HL-60/S4 treated with retinoic acid at 250 ng/mL for 4 days and 3 days (cell line): ENCODE data around the gene TGFBRAP1.

ENCODE experiments used
- in situ Hi-C: fragments of 300-500 bp; cut with MboI; formaldehyde crosslinking; loops from 2 replicates; pipeline ENCODE4 v1.7.0; 2022; ENCODE audit warnings: low sequenced_read_pairs

TGFBRAP1 gene

DNA sequence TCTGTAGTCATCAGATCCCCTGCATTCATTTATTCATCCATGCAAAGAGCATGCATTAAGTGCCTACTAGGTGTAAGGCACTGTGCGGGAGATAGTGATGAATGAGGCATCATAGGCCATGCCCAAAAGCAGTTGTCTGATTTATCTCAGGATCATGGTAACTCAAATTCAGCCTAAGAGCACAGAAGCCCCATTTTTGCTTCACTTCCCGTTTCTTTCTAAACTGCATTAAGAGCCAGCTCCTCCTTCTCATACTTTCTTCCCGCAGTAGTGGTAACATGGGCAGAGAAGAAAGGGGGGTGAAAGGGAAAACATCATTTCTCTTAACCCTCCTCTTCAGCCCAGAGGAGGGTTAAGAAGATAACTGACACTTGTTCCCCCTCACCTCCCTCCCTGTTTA lies 85.1 kb downstream of the TGFBRAP1 start:
- in situ Hi-C loops, result no loop called here

DNA sequence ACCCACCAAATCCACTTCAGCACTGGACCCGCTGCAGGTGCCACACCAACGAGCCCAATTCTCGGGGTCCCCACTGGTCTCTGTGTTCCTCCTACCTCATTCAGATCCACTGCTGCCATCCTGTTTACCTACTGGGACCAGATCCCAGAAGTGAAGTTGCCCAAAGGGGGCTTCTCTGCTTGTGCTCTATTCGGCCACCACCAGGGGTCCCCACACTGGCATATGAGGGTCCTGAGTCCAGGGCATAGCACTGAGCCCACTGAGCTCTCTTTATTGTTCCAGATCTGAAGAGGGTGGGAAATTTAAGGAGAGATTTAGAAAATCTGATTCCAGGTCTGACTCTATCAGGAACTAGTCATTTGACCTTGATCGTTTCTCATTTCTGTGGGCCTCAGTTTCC lies 85.6 kb downstream of the TGFBRAP1 start:
- in situ Hi-C loops, result no loop called here

DNA sequence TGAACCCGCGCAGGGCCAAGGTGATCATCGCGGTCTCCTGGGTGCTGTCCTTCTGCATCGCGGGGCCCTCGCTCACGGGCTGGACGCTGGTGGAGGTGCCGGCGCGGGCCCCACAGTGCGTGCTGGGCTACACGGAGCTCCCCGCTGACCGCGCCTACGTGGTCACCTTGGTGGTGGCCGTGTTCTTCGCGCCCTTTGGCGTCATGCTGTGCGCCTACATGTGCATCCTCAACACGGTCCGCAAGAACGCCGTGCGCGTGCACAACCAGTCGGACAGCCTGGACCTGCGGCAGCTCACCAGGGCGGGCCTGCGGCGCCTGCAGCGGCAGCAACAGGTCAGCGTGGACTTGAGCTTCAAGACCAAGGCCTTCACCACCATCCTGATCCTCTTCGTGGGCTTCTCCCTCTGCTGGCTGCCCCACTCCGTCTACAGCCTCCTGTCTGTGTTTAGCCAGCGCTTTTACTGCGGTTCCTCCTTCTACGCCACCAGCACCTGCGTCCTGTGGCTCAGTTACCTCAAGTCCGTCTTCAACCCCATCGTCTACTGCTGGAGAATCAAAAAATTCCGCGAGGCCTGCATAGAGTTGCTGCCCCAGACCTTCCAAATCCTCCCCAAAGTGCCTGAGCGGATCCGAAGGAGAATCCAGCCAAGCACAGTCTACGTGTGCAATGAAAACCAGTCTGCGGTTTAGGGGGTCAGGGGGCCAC lies 87.1 kb downstream of the TGFBRAP1 start:
- in situ Hi-C loops, result no loop called here

DNA sequence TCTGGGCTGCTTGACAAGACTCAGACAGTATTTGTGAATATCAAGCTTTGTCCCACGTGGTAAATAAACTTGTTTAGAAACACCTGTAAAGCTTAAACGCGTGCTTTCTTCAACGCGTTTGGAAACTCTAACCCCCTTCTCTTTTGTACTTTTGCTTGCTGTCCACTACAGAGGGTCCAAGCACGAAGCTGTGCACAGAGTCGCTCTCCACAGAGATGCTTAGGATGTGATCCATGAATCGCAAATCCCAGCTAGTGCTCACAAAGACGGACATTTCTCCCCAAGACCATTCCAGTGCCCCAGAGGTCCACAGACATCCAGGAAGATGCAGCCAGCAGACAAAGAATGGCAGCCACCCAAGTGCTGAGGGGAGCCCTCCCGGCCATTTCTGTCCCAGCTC lies 88.1 kb downstream of the TGFBRAP1 start, which contains the start of gene GPR45:
GPR45 (plus strand) TSS at position 301 of the 400 bp plus-strand sequence. CDS start 116 bp downstream, outside the sequence.
- in situ Hi-C loops, result no loop called here

GRCh38 chr2:105239924-105240323 lies 89.6 kb downstream of the TGFBRAP1 start:
- in situ Hi-C loops, result loop anchor here (10.0 kb wide), 1 partner anchor 125 kb away; no protein-coding TSS in a partner anchor

- in situ Hi-C loops, result loop anchor here (10.0 kb wide), 1 partner anchor 124 kb away; no protein-coding TSS in a partner anchor
Observed at GRCh38 chr2:105238664-105239240, 90.8 kb downstream of the TGFBRAP1 start.

GRCh38 chr2:105237045-105237765 lies 92.3 kb downstream of the TGFBRAP1 start:
- in situ Hi-C loops, result loop anchor here (10.0 kb wide), 1 partner anchor 122 kb away; no protein-coding TSS in a partner anchor

- in situ Hi-C loops, result loop anchor here (10.0 kb wide), 1 partner anchor 121 kb away; no protein-coding TSS in a partner anchor
Observed at GRCh38 chr2:105236060-105236424, 93.5 kb downstream of the TGFBRAP1 start.

DNA sequence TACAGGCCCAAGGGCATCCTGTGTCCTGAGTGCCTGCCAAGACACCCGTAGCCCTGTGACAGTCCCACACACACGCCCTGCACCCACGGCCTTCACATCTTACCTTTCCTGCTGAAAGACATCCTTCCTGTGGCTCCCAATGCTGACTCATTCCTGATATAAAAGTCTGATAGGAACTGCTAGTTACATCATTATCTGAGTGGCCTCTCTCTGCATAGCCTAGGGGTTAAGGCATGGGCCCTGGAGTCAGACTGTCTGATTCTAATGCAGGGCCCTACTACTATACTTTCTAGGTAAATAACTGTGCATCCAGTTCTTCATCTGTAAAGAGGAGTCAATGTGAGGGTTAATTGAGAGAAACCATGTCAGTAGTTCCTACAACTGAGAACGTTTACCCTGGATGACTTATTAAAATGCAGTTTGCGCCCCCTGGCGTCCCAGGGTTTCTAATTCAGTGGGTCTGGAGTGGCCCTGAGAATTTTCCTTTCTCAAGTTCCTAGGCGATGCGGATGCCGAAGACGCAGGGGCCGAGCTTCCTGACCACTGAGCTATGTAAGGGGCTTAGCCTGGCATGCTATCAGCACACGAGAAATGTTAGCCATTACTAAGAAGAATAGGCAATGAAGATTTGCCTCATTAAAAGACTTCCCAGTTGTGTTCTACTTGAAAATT lies 94.0 kb downstream of the TGFBRAP1 start:
- in situ Hi-C loops, result loop anchor here (10.0 kb wide), 1 partner anchor 121 kb away; no protein-coding TSS in a partner anchor

GRCh38 chr2:105231232-105231619 lies 98.3 kb downstream of the TGFBRAP1 start:
- in situ Hi-C loops, result loop anchor here (10.0 kb wide), 1 partner anchor 116 kb away; no protein-coding TSS in a partner anchor

GRCh38 chr2:105224444-105224843 lies 105.1 kb downstream of the TGFBRAP1 start:
- in situ Hi-C loops, result no loop called here

- in situ Hi-C loops, result no loop called here
Observed at GRCh38 chr2:105220604-105221003, 108.9 kb downstream of the TGFBRAP1 start.

DNA sequence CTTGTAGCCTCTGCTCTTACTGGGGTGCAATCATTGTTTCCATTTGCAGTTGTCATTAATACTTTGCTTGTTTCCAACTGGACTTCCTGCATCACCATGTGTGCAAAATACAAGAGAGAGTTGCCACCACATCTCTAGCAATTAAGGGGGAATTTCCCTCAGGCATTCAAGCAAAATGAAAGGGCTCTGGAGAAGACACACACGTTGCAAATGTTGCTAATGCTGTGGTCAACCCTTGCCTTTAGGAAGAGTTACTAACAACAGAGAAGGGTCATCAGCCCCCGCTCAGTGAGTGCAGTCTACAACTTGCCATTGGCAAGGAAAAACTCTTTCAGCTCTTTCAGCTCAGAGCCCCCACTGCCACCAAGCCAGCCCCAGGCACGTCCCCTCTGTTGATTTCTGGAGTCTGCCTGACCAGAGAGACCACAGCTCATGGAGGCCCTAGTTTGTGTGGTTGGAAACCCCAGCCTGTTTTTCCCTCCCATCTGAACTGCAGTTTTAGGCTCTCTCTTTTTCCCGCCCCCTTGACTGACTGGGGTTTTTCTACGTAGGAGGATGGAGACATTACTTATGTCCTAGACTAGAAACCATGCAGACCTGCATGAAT lies 113.8 kb downstream of the TGFBRAP1 start:
- in situ Hi-C loops, result no loop called here
